Measurements from ENCODE around the gene UGT1A5.

DNA sequence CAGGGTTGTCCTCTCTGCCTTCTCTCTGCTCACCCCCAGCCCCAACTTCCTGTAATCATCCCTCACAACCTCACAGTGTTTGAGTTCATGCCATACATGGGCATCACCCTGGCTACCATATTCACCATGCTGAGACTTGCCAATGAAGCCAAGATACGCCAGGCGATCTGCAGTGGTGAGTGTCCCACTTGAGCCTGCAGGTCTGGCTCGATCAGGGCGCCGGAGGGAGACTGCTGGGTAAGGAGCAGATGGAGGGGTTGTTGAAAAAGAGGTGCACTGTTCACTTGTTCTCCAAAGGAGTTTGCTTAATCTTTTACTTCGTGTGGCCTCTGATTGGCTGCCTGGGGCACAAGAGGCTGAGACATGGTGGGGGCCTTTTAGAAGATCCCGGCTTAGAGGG, 80.0 kb downstream of the UGT1A5 start:
- TF ChIP-seq, protein P1, sequence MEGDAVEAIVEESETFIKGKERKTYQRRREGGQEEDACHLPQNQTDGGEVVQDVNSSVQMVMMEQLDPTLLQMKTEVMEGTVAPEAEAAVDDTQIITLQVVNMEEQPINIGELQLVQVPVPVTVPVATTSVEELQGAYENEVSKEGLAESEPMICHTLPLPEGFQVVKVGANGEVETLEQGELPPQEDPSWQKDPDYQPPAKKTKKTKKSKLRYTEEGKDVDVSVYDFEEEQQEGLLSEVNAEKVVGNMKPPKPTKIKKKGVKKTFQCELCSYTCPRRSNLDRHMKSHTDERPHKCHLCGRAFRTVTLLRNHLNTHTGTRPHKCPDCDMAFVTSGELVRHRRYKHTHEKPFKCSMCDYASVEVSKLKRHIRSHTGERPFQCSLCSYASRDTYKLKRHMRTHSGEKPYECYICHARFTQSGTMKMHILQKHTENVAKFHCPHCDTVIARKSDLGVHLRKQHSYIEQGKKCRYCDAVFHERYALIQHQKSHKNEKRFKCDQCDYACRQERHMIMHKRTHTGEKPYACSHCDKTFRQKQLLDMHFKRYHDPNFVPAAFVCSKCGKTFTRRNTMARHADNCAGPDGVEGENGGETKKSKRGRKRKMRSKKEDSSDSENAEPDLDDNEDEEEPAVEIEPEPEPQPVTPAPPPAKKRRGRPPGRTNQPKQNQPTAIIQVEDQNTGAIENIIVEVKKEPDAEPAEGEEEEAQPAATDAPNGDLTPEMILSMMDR (IDR thresholded peaks at IDR 0.05 in 2 of 3, conservative IDR thresholded peaks at IDR 0.05 in 1 of 3; ENCODE audit: borderline replicate concordance in 1 of 3, insufficient read depth in 1 of 3, low read depth in 2 of 3, low read length in 2 of 3) = no peak
- TF ChIP-seq CEBPB (IDR thresholded peaks at IDR 0.05; ENCODE audit: low read depth) (no peak), POLR2AphosphoS5 (IDR thresholded peaks at IDR 0.05; ENCODE audit: low read depth, low read length) (no peak), SRF (IDR thresholded peaks at IDR 0.05; ENCODE audit: low read depth) (no peak), POLR2A (IDR thresholded peaks at IDR 0.05; ENCODE audit: borderline replicate concordance, extremely low read depth, insufficient read depth, insufficient read length) (no peak), JUND (IDR thresholded peaks at IDR 0.05) (no peak), RAD21 (IDR thresholded peaks at IDR 0.05; ENCODE audit: low read depth) (no peak), EZH2phosphoT487 (IDR thresholded peaks at IDR 0.05; ENCODE audit: borderline replicate concordance) (no peak), SIN3A (IDR thresholded peaks at IDR 0.05; ENCODE audit: low read depth) (no peak), SP1 (IDR thresholded peaks at IDR 0.05; ENCODE audit: low read depth) (no peak)
- TF ChIP-seq, protein P2, sequence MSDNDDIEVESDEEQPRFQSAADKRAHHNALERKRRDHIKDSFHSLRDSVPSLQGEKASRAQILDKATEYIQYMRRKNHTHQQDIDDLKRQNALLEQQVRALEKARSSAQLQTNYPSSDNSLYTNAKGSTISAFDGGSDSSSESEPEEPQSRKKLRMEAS (IDR thresholded peaks at IDR 0.05) = no peak
- TF ChIP-seq, protein P3, sequence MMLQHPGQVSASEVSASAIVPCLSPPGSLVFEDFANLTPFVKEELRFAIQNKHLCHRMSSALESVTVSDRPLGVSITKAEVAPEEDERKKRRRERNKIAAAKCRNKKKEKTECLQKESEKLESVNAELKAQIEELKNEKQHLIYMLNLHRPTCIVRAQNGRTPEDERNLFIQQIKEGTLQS (IDR thresholded peaks at IDR 0.05) = no peak

Measured in HCT116 (cell line).